Embryonic facial prominence (tissue), 1 donor: ENCODE measurements around the gene SLC2A9.

Experiments used
- DNase-seq: peaks from one replicate; pipeline ENCODE4 v3.0.0-alpha.2; 2016; ENCODE audit errors: extremely low spot score

SLC2A9 gene

GRCh38 chr4:10045481-10045880, 24.2 kb upstream of the SLC2A9 start:
- DNase-seq = no peak

GRCh38 chr4:10041036-10041435, 19.7 kb upstream of the SLC2A9 start:
- DNase-seq = no peak

- DNase-seq = no peak
These were observed 19.0 kb upstream of the SLC2A9 start for GRCh38 chr4:10040049-10040892.

GRCh38 chr4:10036807-10037342, 15.6 kb upstream of the SLC2A9 start:
- DNase-seq = no peak

- DNase-seq = no peak
These were observed 13.8 kb upstream of the SLC2A9 start for GRCh38 chr4:10035130-10035529.

- DNase-seq = no peak
These were observed 13.4 kb upstream of the SLC2A9 start for GRCh38 chr4:10034612-10035104.

DNA sequence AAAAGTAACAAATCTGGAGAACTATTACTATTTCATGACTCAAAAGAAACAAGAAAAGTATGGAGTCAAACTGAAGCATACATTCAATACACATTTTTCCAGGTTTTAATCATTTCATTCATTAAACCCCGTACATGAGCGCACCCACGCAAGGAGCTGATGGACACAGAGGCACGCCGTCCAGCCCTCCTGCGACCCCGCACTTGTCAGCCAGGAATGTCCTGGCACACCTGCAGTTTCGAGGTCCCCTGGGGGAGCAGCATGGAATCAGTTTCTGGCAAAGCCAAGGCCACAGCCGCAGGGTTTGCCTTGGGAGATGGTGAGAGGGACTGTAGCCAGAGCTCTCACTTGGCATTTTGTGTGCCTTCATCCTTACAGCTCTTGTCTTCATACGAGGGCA, 12.8 kb upstream of the SLC2A9 start:
- DNase-seq = no peak

DNA sequence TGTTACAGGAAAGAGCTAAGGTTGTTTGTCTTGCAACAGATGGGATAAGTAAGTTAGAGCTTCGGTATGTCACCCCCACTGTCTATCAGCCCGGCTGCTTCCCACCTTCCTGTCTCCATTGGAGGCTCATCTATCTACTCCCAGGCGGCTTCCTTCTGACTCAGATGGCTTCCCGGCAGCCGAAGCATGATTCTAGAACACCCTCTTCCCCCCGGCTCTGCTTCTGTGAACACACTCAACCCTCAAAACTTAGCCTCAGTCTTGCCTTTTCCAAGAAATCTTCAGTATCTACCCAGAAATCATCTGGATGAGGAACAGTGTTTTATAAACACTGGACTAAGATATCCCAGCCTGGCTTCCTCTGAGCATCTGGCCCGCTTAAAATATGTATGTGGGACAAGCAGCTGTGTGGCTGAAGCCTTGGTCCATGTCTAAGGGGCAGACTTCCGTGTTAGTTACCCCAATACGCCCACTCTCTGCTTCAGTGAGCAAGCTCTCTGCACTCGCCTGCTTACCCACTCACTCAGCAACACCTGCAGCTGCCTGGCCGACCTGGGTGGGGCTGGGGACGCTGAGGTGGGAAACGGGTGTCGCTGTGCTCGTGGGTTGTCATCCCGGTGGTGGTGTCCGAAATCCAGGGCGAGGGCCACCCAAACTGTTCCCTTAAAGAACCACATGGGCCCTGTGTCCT, 12.0 kb upstream of the SLC2A9 start:
- no peak for DNase-seq

DNA sequence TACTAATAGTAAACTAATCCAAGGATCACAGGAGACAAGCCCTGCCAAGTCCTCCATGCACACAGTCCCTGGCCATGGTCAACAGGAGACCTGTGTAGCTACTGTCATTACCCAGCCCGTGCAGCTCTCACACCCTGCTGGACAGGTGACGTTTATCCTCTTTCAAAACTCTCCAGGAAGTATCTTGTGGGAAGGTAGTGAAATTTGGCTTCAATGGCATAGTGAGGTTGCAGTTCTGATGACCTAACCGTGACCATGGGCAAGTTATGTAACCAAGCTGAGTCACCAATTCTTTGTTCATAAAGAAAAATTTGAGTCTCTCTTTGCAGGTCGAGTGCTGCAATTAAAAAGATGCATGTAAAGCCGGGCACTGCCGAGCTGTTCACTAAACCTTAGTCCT, 11.3 kb upstream of the SLC2A9 start:
- no peak for DNase-seq

DNA sequence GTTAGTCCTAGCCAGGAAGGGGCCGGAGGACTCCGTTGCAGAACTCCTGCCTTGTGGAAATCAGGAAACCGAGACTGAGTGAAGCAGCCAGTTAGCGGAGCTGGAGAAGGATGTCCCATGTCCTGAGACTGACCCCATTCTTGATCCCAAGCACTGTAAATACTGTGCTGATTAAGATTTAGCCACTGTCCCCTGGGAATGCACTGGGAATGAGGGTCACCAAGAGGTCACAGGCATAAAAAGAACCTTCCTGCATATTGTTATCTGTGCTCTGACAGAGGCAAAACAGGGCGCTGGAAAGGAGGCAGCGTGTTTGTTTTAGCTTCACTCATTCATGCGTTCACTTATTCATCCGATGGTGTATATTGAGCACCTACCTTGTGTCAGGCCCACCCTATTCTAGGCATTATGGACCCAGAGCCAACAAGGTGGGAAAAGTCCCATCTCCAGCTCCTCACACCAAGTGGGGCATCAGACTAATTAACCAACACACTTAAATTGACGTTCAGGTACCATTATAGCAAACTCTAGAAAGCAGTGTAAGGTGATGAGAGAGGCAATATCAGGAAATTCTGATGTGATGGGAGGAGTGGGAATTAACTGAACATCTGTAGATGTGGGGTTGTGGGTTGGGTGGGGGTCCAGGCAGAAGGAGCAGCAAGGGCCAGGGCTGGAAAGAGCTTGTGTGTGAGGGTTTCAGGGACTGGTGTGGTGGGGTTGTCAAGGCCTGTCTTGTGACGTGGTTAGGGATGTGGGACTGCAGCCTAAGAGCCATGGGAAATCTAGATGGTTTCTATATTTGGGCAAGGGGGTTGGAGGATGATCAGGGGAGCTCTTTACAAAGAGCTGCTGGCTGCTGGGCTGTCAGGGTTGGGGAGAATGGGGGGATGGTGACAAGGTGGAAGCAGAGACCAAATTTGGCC, 10.6 kb upstream of the SLC2A9 start:
- DNase-seq = no peak

DNA sequence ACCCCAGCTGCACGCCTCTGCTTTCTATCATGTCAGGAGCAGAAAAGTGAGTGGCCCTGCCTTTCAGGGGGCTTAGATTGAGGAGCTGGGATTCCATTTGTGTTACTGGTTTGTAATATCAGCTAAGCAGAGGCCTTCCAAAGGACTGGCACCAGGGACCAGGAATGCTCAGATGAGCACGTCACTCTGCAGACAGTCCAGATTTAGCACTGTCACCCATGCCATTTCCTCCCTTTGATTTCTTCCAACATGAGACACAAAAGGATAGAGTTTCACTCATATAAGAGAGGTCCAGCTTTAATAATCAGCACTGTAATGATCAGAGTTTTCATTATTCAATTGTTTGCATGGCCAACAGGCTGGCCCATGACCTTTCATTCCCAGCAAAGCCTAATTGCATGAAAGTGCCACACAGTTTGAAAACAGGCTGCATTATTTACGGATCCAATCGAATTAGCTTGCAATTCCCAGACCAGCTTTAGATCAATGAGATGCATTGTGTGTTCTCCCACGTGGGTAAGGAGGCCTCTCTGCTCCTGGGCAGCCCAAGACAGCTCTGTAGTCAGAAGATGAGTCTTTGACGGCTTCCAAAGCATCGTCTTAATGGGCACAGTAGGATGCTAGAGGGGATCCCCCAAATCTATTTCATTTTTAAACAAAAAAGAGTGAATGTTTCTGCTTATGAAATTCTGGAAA, 9.8 kb upstream of the SLC2A9 start:
- no peak for DNase-seq

GRCh38 chr4:10029403-10029802, 8.1 kb upstream of the SLC2A9 start:
- no peak for DNase-seq

- no peak for DNase-seq
These were observed 7.6 kb upstream of the SLC2A9 start for GRCh38 chr4:10028910-10029309.

DNA sequence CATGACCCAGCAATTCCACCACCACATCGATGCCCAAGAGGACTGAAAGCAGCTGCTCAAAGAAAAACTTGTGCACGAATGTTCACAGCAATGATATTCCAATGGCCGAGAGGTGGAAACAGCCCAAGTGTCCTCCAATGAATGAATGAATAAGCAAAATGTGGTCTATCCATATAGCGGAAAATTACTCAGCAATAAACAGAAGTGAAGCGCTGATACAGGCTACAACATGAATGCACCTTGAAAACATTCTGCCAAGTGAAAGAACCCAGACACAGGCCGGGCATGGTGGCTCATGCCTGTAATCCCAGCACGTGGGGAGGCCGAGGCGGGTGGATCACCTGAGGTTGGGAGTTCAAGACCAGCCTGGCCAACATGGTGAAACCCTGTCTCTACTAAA, 5.2 kb upstream of the SLC2A9 start:
- no peak for DNase-seq

DNA sequence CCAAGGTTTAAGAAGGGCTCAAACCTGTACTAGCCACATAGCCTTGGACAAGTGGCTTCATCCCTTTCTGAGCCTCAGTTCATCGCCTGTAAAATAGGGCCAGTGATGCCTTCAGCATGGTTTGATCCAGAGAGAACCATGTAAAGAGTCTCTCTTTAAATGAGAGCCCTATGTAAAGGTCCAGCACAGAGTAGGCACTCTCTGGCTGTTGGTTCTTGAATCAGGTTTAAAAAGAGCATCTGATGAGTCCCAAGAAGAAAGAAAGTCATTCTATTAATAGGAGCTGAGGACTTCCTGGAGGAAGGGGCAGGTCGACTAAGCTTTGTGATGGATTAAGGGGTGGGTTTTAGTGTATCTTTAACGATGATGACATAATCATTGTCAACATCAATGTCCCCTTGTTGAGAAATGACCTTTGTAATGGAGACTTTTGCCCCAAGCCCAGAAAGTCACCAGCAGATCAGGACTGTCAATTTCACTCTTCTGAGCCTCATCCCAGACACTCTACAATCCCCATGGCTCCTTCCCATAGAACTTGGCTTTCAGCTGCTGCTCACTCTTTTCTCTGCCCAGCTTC, 4.0 kb upstream of the SLC2A9 start:
- DNase-seq = no peak

GRCh38 chr4:10024303-10024702, 3.0 kb upstream of the SLC2A9 start:
- DNase-seq = no peak

GRCh38 chr4:10023806-10024205, 2.5 kb upstream of the SLC2A9 start:
- no peak for DNase-seq

DNA sequence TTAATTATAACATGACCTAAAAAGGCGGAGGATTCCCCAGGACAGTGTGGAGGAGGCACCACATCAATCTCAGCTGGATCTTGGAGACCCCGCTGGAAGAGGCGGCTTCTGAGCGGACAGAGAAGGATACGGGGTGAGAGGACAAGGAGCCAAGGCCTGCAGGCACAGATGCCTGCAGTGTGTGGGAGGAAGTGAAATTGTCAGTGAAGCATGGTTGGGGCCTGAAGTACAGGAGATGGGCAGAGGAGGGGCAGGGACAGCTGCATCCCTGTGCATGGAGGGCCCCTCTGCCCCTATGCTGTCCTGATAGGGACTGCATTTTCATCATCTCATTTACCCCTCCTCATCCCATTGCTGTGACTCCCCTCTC, 1.7 kb upstream of the SLC2A9 start:
- DNase-seq = no peak

DNA sequence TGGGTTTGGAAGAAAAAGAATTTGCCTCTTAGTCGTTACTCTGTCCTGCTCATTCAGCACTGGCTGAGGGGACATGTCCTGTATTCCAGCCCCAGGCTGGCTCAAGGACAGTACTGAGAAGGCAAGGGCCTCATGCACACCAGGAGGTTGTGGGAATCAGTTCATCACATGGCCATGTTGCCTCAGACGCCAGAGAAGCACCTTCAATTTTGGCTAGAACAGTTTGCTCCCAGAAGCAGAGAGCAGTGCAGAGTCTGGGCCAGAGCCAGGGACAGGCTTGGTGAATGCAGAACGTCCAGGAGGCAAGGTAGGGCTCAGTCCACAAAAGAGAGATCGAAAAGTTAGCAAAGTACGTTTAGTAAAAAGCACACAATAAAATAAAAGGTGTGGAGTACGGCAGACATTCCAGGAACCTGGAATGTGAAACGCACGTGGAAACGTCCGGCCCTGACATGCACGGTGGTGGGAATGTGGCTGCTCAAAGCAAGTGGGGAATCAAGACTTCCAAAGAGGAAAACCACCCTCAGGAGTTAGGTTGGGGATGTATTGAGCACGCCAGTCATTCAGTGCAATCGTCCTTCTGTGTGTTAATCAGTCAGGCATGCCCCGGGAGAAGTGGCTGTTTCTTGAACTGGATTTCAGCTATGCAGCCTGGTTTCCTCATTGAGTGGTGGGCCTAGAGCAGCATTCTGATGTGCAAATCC, 1.2 kb upstream of the SLC2A9 start:
- no peak for DNase-seq

- no peak for DNase-seq
These were observed 341 bp upstream of the SLC2A9 start for GRCh38 chr4:10021653-10022023.
